Keratinocyte (primary cell): ENCODE data around the gene PLEKHA6.

Experiments used
- CTCF ChIP-seq, 3 experiments: IDR thresholded peaks in 1 of 3; conservative IDR thresholded peaks in 1 of 3; optimal IDR thresholded peaks in 1 of 3; 2 replicates in 2 of 3; 3 replicates in 1 of 3; pipeline versions ENCODE3 to v1.5.1; 2011; ENCODE audit warnings: low read length in 3 of 3, mild to moderate bottlenecking in 3 of 3, moderate library complexity in 2 of 3, control low read depth in 1 of 3, inconsistent platforms in 1 of 3; ENCODE audit not compliant: insufficient read depth in 2 of 3; ENCODE audit errors: extremely low read depth in 1 of 3
- EZH2 ChIP-seq: IDR thresholded peaks from one replicate; pipeline ENCODE4 v1.6.1; 2012; ENCODE audit warnings: inconsistent platforms, mild to moderate bottlenecking, low read length, moderate library complexity

GRCh38 chr1:204181116-204181515 is 178.6 kb downstream of the PLEKHA6 start:
- TF ChIP-seq CTCF (optimal IDR thresholded peaks at IDR 0.05 in 1 of 3, IDR thresholded peaks at IDR 0.05 in 1 of 3, conservative IDR thresholded peaks at IDR 0.05 in 1 of 3; ENCODE audit: extremely low read depth in 1 of 3, insufficient read depth in 2 of 3, low read length in 3 of 3), result no peak
- TF ChIP-seq EZH2, result no peak
